OCI-LY1 (cell line): ENCODE measurements around the gene MKX.

ENCODE experiments used
- CTCF ChIP-seq: fragments of 200-600 bp; sonication (generic), shearing (Covaris generic); IDR thresholded peaks from 2 replicates; pipeline ENCODE4 v1.5.1; 2017; ENCODE audit warnings: mild to moderate bottlenecking, antibody characterized with exemption, low read length, moderate library complexity, mixed read lengths
- EZH2 ChIP-seq: fragments of 200-600 bp; sonication (generic), shearing (Covaris generic); IDR thresholded peaks from 2 replicates; pipeline ENCODE4 v1.8.0; 2017; ENCODE audit warnings: borderline replicate concordance, mixed run types, mild to moderate bottlenecking, antibody characterized with exemption, low read length, moderate library complexity, mixed read lengths

- no peak for TF ChIP-seq EZH2
- no peak for TF ChIP-seq CTCF
Observed at GRCh38 chr10:27636816-27637215, 108.8 kb downstream of the MKX start.
